ENCODE results near the gene CBX2.

Gene CBX2

DNA sequence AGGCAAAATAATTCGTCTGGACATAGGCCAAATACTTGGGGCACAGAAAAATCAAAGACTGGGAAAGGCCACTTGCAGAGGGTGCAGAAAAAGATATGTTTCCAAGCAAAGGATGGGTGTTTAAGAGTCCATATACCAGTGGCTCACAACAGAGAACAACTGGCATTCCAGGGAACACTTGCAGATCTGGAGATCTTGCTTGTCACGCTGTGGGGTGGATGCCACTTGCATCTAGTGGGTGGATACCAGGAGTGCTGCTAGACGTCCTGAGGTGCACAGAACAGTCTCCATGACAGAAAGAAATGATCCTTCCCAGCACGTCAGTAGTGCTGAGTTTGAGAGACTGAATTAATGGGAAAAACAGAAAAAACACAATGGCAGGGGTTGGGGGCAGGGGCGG lies 10.5 kb downstream of the CBX2 start:
- no peak for DNase-seq (ENCODE audit: low spot score)

DNA sequence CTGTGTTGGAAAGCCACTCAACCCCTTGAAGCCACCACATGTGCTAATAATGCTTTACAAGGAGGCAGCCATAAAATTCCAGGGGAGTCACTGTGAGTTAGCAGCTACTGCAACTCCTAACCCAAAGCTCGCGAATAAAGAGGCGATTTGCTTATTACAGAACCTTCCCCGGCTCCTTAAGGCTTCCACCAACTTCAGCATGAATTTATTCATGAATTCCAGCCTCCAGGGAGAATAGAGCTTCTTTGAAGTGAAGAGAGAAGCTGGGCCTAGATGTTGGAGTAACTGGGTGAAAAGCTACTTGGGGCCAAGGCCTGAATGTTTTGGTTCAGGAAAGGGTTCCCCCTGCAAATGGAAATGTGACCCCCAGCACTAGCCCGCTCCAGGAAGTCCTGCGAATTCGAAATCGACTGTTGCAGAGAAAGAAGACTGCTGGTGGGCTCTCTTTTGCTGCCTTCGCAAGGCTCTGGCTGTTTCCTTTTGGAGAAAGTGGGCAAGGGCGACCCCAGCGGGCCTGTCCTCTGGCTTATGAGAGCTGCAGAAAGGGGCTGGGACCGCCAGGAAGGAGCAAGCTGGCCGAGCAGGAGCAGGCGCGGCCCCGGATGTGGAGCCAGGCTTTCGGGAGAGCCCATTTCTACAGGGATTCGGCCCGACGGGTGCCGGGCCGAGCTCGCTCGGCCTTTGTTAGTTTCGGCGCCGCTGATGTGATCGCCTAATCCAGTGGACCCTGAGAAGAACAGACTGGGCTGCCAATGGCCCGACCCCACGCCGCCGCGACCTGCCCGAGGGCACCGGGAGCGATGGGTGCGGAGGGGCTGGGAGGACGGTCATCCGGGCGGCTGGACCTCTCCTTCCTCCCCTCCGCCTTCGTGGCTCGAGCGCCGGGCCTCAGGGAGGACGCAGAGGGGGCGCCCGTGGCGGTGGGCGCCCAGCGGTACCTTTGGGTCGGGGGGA lies 11.3 kb downstream of the CBX2 start:
- DNase-seq (ENCODE audit: low spot score): no peak

DNA sequence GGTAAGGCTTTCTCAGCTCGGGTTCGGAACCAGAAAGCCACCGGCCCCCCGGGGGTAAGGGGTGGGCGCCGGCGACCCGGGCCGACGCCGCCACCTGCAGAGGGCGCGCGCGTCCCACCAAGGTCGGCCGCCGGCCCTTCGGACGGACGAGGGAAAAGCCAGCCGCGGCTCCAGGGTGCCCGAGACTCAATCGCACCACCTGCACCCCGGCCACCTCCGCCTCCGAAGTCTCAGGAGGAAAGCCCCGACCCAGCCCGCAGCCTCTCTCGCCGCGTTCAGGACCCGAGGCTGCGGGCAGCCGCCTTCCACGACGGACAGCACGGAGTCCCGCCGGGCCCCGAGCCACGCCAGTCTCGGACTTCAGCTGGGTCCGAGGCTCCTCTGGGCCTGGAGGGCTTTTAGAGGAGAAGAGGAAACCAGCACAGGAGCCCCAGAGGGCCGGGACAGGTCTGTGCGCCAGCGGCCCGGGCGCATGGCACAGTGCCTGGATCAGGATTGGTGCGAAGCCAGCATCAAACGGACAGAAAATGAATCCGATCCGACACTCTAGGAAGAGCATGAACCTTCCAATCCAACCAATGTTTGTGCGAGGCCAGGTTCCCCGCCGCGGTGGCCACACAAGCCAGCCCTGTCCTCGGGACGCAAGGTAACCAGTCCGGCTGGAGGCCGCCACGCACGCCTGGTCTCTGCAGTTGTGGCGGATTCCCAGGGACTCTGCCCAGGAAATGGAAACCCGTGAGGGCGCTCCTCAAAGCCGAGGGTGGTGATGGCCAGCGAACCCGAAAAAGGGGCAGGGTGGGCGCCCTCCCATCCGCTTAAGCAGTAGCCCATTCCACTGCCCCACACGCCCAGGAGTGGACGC lies 12.2 kb downstream of the CBX2 start:
- DNase-seq (ENCODE audit: low spot score): peak; percentile 69

DNA sequence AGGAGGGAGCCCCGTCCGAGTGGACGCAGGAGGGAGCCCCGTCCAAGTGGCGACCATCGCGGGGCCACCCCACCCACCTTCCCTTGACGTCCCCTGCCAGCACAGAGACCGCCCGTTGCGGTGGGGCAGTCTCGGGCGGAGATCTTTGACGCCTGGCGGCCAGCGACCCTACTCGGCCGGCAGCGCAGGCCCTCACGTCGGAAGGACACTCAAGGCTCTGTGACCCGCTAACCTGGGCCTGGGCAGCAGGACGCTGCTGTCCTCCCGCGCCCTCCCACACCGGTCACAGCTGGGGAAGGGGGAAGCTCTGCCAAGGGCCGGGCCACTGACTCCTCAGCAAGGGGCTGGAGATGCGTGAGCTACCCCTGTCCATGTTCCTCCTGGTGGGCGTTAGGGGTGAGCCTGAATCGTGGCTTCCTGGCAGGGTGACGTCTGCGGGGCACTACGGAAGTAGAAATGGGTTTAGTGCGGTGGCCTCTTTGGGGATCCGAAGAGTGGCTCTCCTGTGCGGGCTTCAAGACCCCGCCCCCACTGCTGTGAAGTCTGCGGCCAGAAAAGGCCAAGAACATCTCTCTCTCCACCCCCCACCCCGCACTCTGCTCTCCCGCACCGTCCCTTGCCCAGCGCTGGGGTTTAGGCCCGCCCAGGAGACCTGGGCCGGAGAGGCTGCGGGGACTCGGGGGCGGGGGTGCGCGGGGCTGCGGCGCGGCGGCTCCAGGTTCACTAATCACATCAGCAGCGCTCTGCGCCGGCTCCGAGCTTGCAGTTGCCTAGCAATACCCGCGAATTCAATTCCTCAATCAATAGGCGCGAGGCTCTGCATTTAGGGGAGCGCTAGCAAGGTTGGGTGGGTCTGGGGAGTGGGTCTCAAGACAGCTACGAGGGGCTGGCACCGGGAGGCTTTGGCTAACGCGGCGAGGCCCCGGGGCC lies 13.1 kb downstream of the CBX2 start:
- no peak for DNase-seq (ENCODE audit: low spot score)

DNA sequence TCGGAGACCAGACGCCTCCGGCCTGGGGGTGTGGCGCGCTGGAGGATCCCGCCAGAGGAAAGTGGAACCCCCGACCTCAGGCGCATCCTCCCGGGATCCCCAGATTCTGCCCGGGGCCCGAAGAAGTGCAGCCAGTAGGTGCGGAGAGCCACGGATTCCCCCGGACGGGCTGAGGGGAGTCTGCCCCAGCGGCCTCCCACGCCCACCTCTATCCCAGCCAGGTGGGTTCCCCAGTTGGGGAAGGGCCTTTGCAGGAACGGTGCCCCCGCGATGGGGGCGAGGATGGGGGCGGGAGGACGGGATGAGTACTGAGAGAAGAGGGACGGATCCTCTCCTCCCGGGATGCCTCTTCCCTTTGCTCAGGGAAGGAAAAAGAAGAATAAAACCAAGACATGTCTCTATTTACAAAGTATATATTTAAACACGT lies 13.8 kb downstream of the CBX2 start:
- no peak for DNase-seq (ENCODE audit: low spot score)

DNA sequence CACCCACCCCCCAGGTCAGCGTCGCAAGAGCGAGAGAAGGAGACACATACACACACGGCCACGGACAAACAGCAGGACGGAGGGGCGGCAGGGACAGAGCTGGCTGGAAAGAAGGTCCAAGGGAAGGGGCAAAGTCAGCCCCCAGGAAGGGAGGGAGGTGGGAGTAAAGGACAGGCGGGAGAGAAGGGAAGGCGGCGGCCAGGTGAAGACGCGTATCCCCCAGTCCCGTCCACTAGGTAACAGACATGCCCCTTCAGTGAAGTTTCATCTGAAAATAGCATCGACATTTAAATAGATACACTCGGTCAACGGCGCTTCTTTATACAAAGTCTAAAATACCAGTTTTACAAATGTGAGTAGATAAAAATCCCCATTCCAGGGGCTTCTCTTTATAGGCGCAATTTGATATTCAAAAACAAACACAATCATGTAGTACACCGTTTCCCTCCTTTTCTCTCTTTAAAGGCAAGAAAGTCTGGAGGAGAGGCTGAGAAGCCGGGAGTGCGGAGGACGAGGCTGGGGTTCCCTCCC lies 14.5 kb downstream of the CBX2 start:
- DNase-seq (ENCODE audit: low spot score): no peak

DNA sequence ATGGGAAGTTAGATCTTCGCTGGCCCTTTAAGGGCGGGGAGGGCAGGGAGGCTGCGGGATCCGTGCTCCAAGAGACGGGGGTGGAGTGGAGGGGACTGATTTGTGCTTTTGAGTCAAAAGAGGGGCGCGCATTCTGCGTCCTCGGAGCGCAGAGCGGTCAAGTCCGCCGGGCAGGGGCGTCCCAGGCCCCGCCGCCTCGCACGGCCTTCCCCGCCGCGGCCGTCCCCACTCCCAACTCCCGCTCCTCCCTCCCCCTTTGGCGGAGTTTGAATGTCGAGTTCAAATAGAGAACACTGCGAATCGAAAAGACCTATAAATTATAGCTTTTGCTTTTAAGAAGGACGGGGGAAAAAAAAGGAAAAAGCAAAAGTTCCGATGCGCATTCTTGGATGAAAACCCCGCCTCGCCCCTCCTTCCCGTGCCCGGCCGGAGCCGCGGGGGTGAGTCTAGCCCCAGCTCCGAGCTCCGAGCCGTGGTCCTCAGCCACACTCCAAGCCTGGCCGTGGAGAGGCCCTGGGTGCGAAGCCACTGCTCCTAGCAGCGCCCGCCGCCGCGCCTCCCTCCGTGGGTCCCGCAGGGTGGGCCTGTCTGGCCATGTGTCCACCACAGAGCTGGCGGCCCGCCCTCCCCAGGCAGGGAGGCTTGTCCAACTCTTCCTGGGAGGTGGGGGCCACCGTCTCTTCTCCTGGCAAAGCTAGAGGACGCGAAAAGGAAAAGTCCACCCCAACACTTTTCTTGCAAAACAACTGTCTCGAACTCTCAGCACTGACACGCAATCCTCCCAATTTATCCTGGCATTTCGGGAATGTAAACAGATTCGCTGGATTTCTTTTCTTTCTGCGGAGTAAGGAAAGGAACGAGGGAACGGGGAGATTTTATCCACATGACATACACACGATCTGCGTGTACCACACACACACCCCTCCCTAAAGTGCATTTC lies 15.3 kb downstream of the CBX2 start:
- peak; percentile 71 for DNase-seq (ENCODE audit: low spot score)

DNA sequence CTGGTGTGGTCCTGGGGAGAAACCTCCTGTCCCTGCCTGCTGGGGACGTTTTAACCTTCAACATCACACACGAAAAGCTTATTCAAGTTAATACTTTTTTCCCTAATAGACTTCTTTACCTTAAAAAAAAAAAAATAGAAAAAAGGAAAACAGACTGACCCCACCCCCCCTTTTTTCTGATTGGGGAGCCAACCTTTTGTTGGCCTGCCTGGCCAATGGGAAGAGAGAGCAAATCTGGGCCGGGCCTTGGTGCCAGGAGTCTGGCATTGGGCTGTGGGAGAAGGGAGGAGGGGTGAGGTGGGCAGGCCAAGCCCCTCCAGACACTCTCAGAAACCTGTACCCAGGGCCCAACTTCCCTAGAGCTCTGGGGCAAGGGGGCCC lies 16.0 kb downstream of the CBX2 start:
- peak; percentile 66 for DNase-seq (ENCODE audit: low spot score)

DNA sequence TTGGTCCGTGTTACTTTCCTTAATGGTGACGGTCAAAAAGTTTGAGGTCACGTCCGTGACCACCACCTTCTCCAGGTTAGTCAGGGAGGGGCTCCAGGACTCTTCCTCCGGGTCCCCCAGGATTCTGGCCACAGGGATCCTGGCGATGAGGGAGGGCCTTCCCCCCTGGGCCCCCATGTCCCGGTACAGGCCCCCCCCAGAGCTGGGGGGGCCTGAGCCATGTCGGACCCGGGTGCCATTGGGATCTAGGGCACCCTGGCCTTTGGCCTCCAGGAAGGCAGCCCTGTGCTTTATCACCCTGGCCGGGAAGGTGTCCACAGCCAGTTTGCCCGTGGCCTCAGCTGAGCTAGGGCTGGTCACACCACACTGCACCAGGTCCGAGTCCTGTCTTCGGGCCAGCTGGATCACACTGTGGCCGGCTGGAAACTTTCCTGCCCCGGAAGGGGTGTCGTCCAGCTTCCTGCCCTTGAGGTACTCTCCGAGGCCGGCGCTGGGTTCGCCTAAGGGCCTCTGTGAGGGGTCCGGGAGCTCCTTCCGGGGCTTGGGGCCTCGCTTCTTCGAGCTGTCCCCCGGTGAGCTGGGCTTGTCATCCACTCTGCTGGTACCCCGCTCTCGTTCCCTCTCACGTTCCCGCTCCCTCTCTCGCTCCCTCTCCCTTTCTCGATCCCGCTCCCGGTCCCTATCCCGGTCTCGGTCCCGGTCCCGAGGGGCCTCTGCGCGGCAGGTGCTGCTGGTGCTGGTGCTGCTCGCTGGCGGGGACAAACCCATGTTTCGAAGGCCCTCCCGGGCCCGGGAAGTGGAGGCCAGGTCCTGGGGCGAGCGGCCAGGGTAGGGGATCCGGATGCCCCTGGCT lies 16.9 kb downstream of the CBX2 start:
- DNase-seq (ENCODE audit: low spot score): no peak

DNA sequence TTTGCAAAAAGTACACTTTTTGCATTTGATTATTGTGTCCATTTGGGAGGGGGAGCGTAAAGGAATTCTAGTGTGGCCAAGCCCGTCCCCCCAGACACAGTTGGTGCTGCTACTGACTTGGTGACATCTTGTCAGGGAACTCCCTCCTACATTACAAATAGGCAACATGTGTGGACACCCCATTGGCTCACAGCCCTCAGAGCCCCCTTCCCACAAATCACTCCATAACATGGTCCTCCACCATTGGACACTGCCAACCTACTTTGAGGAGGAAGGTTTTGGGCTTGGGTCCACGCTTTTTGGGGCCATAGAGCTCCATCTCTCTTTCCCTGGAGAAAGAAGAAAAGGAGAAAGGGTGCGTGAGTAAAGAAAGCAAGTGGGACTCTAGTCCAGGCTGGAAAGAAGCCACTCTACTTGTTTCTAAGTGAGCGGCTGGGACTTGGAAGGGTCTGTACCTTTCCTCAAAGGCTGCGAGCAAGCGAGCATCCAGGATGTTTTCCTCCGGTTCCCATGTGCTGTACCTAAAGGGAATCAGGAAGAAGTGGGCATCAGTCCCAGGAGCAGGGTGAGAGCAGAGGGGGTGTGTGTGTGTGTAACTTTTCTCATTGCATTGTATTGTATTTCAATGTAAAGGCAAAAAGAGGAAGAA lies 18.0 kb downstream of the CBX2 start:
- no peak for DNase-seq (ENCODE audit: low spot score)

DNA sequence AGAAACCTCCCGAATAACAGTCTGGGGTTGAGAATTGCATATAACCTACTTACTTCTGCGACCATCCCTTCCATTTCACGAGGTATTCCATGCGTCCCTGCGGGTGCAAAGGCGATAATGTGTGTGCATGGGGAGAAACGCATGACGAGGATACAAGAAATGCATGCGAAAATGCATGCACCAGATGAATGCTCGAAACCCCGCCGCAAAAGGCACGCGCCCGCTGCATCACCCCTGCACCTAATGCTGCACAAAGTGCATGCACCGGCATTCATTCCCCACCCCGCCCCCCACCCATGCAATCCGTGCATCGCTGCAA lies 18.5 kb downstream of the CBX2 start:
- DNase-seq (ENCODE audit: low spot score): no peak

DNA sequence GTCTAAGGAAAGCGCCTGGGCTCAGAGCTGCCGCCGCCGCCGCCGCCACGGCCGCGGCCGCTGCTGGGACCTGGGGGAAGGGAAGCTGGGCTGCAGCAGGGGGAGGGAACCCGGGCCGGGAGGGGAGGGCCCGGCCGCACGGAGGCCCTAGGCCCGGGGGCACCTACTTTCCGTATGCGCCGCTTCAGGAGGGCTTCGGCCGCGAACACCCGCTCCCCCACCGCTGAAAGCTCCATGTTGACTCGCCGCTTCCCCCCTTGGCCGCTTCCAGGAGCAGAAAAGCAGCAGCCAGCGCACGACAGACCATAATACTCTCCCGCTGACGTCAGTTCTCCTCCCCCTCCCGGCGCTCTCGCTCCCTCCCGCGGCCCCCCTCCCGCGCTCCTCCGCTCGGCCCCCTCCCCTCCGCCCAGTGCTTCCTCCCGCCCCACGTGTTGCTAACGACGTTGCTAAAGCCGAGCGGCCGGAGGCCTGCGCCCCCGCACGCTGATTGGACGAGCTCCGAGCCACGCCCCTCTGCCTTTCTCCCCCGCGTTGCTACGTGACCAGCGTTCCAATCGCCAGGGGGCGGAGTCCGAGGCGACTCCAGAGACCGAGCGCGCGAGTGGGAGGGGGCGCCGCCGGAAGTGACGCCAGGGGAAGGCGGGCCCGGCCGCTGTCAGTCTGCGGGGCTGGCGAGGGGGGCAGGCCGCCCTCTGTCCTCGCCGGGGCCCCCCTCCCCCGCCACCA lies 19.0 kb downstream of the CBX2 start, which contains the start of gene CBX8:
Gene CBX8 (minus strand): TSS at position 315 of the 729 bp plus-strand sequence. CDS start 79 bp downstream, at position 236.
- DNase-seq (ENCODE audit: low spot score): peak; percentile 100

DNA sequence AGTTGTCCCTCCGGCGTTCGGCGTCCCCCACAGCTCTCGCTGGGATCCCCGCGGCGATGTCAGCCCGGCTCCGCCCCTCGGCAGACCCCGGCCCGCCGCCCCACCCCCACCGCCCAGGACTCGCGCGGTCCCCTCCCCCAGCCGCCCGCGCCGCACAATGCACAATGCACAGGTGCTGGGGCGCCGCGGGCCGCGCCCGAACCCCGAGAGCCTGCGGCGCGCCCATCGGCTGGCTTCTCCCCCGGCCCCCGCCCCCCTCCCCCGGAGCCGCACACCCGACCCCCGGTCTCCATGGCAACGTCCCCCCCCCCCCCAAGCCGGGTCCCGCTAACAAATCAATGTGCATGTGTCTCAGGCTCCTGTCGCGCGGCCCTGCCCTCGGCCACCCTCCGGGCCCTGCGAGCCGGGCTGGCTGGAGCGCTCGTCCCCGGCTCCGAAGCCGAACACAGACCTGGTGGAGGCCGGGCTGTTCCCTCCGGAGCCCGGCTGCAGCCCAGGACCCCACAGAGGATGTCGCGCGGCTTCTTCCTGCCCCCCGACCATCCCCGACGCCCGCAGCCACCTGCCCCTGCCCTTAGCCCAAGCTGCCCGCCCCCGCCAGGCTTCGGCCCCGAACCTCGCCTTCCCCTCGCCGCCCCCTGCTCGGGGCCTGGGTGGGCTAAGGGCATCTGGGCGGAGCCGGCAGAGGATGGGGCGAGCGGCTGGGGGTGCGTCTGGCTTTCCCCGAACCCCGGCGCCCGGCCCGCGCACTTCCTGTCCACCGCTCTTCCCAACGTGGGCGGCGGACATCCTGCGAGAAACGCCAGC lies 19.7 kb downstream of the CBX2 start:
- no peak for DNase-seq (ENCODE audit: low spot score)

DNA sequence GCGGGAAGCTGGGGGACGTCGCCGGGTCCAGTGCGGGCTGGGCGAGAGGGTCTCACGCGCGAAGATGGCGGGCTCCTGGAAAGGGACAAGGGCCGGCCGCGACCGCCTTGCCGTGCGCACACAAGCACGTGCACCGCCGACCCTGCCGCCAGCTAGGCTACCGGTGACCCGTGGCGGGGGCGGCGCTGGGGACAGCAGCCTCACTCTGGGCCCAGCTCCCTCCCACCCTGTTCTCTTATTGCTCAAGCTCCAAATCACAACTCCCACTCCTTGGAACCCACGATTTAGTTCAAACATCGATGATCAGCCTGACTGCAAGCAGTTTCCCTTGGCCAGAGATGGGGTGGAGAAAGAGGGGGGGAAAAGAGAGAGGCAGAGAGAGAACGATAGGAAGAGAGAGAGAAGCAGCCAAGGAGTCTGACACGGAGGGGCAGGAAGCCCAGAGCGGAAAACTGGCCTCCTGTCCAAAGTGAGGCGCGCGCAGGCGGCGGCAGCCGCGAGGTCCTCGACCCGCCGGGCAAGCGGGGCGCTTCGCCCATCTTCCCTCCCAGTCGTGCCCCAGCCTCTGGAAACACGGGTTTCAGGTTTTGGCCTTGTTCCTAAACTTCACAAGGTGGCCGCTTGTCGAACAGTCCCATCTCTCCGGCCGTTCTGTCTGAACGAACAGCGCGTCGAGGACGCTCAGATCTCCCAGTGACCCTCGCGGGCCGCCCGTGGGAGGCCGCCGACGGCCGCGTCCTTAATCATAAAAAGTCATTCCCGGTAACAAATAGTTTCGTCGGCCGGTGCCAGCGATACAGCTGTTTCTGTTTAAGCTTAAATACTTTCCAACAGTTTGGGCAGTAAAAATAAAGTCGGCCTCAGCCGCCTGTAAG lies 20.6 kb downstream of the CBX2 start:
- DNase-seq (ENCODE audit: low spot score): no peak

DNA sequence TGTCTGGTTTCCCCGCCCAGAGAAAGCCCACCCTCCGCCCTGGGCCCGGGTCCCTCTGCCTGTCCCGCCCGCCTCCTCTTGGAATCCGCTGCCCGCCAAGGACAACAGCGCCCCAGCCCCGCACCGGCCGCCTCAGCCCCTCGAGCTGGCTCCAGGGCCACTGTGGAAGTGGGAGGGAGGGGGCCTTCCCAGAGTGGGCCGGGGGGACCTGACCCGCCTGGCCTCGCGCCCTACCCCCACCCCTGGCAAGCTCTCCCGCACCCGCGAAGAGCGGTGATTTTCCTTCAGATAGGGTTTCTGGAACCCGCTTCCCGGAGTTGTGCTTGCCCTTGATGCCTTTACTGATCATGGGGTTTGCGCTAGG lies 21.2 kb downstream of the CBX2 start:
- DNase-seq (ENCODE audit: low spot score): no peak

DNA sequence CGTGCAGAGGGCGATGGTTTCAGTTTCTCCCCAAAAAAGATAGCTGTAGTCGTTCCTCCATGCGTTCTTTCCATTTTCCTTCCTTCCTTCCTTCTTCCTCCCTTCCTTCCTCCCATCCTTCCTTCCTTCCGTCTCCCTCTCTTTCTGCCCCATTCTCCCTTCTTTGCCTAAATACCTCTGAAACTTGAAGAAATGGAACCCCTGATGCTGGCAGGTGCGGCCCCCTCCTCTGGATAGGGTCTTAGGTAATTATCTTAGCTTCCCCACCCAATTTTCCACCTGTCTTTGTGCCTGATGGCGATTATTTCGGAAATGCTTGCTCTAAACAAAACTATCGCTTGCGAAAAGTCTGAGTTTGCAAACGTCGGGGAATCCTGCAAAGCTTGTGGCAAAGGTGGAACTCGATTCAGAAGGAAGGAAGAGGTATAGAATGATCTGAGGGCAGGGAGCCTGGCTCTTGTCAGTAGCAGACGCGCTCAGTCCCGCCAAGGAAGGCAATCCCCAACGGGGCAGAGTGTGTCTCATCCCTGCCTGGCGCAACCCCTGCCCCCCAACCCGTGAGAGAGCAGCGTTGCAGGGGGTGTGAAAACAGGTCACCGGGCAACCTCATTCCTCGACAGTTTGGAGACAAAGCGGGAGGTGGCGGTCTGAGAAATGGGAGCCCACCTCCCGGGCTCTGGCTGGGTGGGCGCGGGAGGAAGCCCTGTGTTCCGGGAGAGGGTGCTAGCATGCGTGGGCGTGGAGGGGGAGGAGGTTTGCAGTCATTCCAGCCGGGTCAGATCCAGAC lies 21.8 kb downstream of the CBX2 start:
- DNase-seq (ENCODE audit: low spot score): no peak

Data from AG08395 (cell line).